D341Med (cell line): Measurements from ENCODE around the gene XPO1.
"Not testable (repeated sequence)": the region's sequence is repeated elsewhere in the genome, so short reads cannot be mapped to it uniquely, and the experiment has no call there.

Experiments
- DNase-seq: peaks from one replicate; pipeline ENCODE4 v3.0.0; 2012; ENCODE audit warnings: low spot score

Gene XPO1

GRCh38 chr2:61536180-61536571 lies 2.0 kb downstream of the XPO1 start:
- no peak for DNase-seq

DNA sequence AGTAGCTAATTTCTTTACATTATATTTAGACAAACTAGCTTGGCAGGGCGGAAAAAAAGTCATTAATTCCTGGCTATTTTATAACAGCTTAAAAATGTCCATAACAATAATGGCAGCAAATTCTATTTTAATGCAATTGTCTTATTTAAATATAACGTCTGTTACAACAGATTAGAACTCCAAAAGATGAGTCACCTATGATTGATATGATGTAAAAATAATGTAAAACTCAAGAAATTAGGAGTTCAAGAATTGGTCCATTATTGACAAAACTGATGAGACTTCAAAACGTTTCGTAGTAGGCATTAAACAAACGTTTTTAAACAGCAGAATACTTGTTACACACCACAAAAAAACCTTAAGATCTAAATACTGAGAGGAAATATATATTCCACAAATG lies 2.7 kb downstream of the XPO1 start:
- no peak for DNase-seq

DNA sequence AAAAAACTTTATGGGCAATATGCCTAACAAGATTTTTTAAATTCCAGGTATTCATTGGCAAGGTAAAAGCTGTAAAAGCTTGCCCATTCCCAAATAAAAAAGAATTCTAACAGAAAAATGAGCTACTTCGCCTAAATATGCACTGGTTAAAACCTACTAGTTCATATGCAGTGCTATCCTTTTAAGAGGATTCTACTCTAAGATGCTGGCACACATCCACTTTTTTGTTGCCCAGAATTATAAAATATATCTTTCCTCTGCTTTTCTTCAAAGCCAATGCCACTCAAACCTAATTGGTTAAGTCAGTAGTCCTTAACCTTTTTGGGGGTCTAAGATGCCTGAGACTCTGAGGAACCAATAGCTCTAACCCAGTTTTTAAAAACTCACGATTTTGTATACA lies 3.2 kb downstream of the XPO1 start:
- DNase-seq: no peak

DNA sequence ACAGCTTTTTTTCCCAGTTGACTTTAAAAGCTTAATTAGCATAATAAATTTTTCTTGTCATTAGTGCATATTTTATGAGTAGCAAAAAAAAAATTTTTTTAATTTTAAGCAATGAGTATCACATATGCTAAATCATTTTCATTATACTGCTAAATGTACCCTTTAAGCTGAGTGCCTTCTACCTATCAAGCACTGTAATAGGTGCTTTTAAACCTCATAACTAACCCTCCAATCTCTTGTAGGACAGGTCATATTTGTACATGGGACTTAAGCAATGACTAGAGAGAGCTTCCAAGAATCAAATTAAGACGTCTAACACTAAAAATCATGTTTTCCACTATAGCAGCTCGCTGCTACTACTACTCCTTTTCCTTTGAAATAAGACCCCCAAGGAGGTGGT lies 7.4 kb downstream of the XPO1 start:
- no peak for DNase-seq

DNA sequence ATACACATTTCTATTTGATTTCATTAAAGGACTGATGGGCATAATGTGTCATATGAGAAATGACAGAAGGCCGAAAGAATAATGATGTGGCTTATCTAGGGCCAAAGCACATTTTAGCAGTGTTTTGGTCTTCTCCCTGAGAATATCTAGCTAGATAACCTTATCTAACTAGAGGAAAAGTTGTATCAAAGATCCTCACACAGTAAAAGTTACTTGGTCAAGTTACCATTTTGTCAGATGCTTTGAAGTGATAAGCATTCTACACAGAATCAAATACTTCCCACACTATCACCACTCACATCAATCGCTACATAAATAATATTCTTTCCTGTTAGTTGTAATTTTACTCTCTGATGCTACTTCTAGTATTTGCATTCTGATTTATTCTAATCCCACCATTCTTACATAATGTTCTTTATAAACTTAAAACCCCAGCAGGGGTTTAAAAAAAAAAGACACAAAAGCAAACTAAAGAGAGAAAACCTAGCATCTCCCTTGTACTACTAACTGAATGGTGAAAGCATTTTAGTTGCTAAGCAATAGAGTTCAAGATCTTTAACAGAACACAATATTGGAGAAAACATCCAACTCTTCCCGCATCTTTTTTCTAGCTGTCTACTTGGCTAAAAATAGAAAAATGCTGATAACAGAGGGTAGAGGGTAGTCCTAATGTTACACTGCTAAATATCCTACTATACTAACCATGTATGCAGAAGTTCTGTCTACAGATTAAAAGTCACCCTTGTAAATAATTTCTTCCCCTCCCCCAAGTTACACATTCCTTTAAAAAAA lies 8.0 kb downstream of the XPO1 start:
- no peak for DNase-seq

GRCh38 chr2:61520261-61520660 lies 17.9 kb downstream of the XPO1 start:
- no peak for DNase-seq

GRCh38 chr2:61512768-61513398 lies 25.3 kb downstream of the XPO1 start:
- DNase-seq: no peak

DNA sequence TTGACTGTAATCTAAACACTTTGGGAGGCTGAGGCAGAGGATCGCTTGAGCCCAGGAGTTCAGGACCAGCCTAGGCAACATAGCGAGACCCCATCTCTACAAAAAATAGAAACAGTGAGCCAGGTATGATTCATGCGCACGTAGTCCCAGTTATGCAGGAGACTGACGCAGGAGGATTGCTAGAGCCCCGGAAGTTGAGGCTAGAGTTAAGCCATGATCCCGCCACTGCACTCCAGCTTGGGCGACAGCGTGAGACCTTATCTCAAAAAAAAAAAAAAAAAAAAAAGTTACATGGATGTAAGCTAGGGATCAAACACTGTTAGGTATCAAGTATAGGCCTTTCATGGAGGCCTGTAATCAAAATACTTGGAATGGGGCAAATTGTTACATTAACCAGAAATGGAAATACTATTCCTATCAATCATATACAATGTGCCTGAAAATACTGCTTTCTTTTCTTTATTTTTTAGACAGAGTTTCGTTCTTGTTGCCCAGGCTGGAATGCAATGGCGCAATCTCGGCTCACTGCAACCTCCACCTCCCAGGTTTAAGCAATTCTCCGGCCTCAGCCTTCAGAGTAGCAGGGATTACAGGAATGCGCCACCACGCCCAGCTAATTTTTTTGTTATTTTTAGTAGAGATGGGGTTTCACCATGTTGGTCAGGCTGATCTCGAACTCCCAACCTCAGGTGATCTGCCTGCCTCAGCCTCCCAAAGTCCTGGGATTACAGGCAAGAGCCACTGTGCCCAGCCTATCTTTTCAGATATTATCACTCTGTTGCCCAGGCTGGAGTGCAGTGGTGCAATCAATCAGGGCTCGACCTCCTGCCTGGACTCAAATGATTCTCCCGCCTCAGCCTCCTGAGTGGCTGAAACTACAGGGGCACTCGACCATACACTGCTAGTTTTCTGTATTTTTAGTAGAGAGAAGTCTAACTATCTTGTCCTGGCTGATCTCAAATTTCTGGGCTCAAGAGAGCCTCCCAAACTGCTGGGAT lies 27.2 kb downstream of the XPO1 start:
- no peak for DNase-seq

DNA sequence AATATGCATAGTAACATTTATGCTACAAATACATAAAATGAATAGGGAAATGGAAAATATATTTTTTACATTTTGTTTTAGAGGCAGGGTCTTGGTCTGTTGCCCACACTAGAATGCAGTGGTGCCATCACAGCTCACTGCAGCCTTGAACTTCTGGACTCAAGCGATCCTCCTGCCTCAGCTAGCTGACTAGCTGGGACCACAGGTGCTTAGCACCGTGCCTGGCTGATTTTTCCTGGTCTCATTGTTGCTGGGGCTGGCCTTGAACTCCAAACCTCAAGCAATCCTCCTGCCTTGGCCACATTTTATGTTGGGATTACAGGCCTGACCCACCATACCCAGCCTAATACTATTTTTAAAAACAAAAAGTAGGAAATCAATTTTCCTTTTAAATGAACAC lies 33.2 kb downstream of the XPO1 start:
- no peak for DNase-seq

- DNase-seq: no peak
These were observed 39.1 kb downstream of the XPO1 start for GRCh38 chr2:61499060-61499459.

- DNase-seq: no peak
These were observed 44.6 kb downstream of the XPO1 start for GRCh38 chr2:61493523-61493942.

DNA sequence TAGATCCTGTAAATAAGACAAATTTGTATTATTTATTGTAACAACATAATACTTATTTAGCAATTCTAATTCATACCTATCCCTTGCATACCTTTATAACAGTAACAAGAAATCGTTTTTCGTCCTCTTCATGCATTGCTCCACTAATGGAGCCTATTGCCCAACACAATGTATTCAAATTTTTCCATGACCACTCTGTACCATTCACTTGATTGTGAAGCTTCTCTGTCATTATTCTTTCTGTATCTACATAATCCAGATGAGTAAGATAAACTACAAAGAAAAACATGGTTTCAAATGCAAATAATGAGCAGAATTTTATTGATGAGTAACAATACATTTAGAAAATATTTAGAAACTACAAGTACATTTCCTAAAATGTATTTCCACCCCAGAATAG lies 45.7 kb downstream of the XPO1 start:
- no peak for DNase-seq

GRCh38 chr2:61485281-61485680 lies 52.9 kb downstream of the XPO1 start:
- no peak for DNase-seq

- DNase-seq: no peak
These were observed 60.1 kb downstream of the XPO1 start for GRCh38 chr2:61478086-61478485.

GRCh38 chr2:61476929-61477589 lies 61.1 kb downstream of the XPO1 start:
- not testable (repeated sequence) for DNase-seq

- no peak for DNase-seq
These were observed 66.0 kb downstream of the XPO1 start for GRCh38 chr2:61471905-61472805.

- peak; percentile 89 for DNase-seq
These were observed 66.9 kb downstream of the XPO1 start, which contains the start of gene USP34 for GRCh38 chr2:61470965-61471904. TSS of gene USP34 (minus strand) at chr2:61471087. CDS start at chr2:61470692, 395 bp downstream.

DNA sequence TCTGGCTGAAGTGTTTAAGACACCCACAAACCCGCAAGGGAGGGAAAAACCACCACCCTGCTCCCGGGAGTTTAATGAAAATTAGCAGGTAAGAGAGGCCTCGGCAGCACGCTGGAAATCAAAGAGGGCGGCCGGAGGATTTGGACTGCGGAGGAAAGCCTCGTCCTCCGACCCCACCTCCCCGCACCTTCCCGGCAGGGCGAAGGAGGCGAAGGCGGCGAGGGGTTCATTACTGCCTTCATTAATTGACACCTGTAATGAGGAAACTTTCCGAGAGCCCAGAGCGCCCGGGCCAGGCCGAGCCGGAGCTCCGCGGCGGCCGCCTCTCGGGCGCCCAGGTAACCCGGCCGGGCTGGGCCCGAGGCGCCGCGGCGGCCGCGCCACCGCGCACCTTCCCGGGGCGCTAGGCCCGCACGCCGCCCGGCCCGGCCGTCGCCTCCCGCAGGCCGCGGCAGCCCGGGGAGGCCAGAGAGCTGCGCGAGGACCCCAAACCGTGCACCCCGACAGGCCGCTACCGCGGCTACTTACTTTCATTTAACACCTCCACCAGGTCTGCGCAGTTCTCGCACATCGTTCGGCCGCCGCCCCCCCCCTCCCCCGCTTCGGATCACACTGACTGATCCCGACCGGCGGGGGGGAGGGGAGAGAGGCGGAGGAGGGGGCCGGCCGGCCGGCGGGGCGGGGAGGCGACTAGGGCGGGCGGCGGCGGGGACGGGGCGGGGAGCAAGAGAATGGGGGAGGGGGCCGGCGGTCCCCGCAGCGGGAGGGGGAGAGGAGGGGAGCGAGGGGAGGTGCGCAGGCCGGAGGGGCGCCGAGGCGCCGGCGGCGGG lies 67.8 kb downstream of the XPO1 start:
- DNase-seq: peak; percentile 91
